Right lobe of liver (tissue), 4 donors: Measurements from ENCODE around the gene ANK2.

Source experiments
- POLR2A ChIP-seq: fragments of 450-650 bp; IDR thresholded peaks from one replicate; pipeline ENCODE4 v1.6.1; 2017; ENCODE audit warnings: antibody characterized with exemption, mild to moderate bottlenecking
- TF ChIP-seq, protein P1 (sequence below), 4 donors: fragments of 200-600 bp in 3 of 4; fragments of 450-650 bp in 1 of 4; IDR thresholded peaks; one replicate each; pipeline versions ENCODE4 v1.5.1 to v1.8.0; 2016 to 2022; ENCODE audit warnings: antibody characterized with exemption in 4 of 4, mild to moderate bottlenecking in 2 of 4
- donor health status: DM: no; HTN: no; CAD: no.
- donor health status: DM: no; HTN: no; CAD: no.
- donor health status: DM: no; HTN: yes; CAD: no.

DNA sequence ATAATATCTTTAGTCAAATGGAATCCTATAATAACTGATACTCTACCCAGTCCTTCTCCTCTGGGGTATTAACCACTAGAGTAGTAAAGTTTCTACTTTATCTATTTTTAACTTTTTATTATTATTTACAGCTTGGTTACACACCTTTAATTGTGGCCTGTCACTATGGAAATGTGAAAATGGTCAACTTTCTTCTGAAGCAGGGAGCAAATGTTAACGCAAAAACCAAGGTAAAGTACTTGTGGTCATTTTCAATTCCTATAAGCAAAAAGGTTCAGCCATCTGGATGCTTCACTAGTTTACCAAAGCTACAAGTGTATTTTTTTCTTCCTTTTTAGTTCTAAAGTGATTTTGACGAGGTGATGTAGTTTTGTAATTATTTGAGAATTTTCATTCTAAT is 238.8 kb downstream of the ANK2 start:
- TF ChIP-seq, protein P1, sequence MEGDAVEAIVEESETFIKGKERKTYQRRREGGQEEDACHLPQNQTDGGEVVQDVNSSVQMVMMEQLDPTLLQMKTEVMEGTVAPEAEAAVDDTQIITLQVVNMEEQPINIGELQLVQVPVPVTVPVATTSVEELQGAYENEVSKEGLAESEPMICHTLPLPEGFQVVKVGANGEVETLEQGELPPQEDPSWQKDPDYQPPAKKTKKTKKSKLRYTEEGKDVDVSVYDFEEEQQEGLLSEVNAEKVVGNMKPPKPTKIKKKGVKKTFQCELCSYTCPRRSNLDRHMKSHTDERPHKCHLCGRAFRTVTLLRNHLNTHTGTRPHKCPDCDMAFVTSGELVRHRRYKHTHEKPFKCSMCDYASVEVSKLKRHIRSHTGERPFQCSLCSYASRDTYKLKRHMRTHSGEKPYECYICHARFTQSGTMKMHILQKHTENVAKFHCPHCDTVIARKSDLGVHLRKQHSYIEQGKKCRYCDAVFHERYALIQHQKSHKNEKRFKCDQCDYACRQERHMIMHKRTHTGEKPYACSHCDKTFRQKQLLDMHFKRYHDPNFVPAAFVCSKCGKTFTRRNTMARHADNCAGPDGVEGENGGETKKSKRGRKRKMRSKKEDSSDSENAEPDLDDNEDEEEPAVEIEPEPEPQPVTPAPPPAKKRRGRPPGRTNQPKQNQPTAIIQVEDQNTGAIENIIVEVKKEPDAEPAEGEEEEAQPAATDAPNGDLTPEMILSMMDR (IDR thresholded peaks at IDR 0.05) = no peak
- TF ChIP-seq POLR2A = no peak
